ENCODE data around the gene TALDO1. TPM values are rescaled to one million over a fixed set of nuclear protein-coding genes. Genes with fewer than 3 reads are reported as not detected.

TALDO1 gene
- total and polyA plus RNA-seq, 2 donors (not counting 3 experiments of a cell fraction or from before 2014, with no cell fraction given), result 211 to 294 TPM

GRCh38 chr11:788953-789940, 42.0 kb downstream of the TALDO1 start:
- Histone ChIP-seq H3K36me3 (ENCODE audit: control insufficient read depth in 2 of 2, extremely low read depth in 1 of 2, insufficient read depth in 2 of 2, low read length in 2 of 2) (no peaks in the 10 kb centered on the region), H3K4me2 (ENCODE audit: insufficient read depth, low read length) (no peak overlapping the region), H3K4me1 (ENCODE audit: control insufficient read depth, extremely low read depth, insufficient read depth, low read length) (no peaks in the 10 kb centered on the region), H3K9me1 (replicated peaks; ENCODE audit: control insufficient read depth, extremely low read depth, insufficient read depth, low read length) (no peaks in the 10 kb centered on the region), H2AFZ (ENCODE audit: low read depth, low read length) (no peak overlapping the region), H3K27me3 (ENCODE audit: control insufficient read depth in 2 of 2, insufficient read depth in 2 of 2, low read length in 2 of 2) (no peaks in the 10 kb centered on the region), H3K9ac (replicated peaks; ENCODE audit: extremely low read depth, insufficient read depth, low read length) (no peak overlapping the region), H3K79me2 (ENCODE audit: control insufficient read depth, insufficient read depth, low read length) (no peaks in the 10 kb centered on the region), H3K27ac (ENCODE audit: insufficient read depth, low read depth, low read length) (no peak overlapping the region), H3K9me3 (replicated peaks; ENCODE audit: control insufficient read depth, insufficient read depth, low read length) (no peaks in the 10 kb centered on the region), H3K4me3 (replicated peaks in 1 of 3; ENCODE audit: insufficient read depth in 1 of 3, low read depth in 1 of 3, low read length in 3 of 3) (no peak overlapping the region), H4K20me1 (replicated peaks; ENCODE audit: control insufficient read depth, extremely low read depth, insufficient read depth, low read length) (no peaks in the 10 kb centered on the region)
- FAIRE-seq, result no peak
- CTCF ChIA-PET, result interaction anchor here (1.0 to 1.5 kb wide), 2 partner anchors 13 to 61 kb away, joined by 4 read pairs; partner anchors contain the start of gene GATD1
- TF ChIP-seq GATA2 (IDR thresholded peaks at IDR 0.05; ENCODE audit: insufficient read depth, insufficient read length, low read depth, low read length), result no peak
- TF ChIP-seq CTCF (IDR thresholded peaks at IDR 0.05; ENCODE audit: extremely low read depth in 1 of 2, insufficient read depth in 1 of 2, low read depth in 1 of 2, low read length in 2 of 2), result no peak
- no peak for TF ChIP-seq EZH2 (IDR thresholded peaks at IDR 0.05; ENCODE audit: borderline replicate concordance, low read depth, low read length, severe bottlenecking)
- TF ChIP-seq JUN (IDR thresholded peaks at IDR 0.05; ENCODE audit: borderline replicate concordance, insufficient read depth, insufficient read length, low read depth), result no peak
- no peak for TF ChIP-seq POLR2A (IDR thresholded peaks at IDR 0.05; ENCODE audit: low read depth, low read length)
- no peak for TF ChIP-seq MAX (IDR thresholded peaks at IDR 0.05; ENCODE audit: insufficient read depth, insufficient read length)
- no peak for TF ChIP-seq MYC (IDR thresholded peaks at IDR 0.05; ENCODE audit: low read depth, low read length)
- no peak for TF ChIP-seq POLR2AphosphoS5 (IDR thresholded peaks at IDR 0.05; ENCODE audit: insufficient read depth, low read depth, low read length)
- dilution Hi-C loops (cut with MboI; ENCODE audit: extremely low pct_ligation_motif_present, low sequenced_read_pairs) (no loop called here), intact Hi-C loops (cut with micrococcal nuclease) (no loop called here)
- POLR2A ChIA-PET, result no interaction called here
- no peak for DNase-seq (ENCODE audit: low read depth, low spot score)
- no TSS peak for BruUV-seq (replicated peaks)

All from endothelial cell of umbilical vein (primary cell).